ENCODE results near the gene LRRC47.
"Not testable (repeated sequence)": the region's sequence is repeated elsewhere in the genome, so short reads cannot be mapped to it uniquely, and the experiment has no call there.

LRRC47 gene

DNA sequence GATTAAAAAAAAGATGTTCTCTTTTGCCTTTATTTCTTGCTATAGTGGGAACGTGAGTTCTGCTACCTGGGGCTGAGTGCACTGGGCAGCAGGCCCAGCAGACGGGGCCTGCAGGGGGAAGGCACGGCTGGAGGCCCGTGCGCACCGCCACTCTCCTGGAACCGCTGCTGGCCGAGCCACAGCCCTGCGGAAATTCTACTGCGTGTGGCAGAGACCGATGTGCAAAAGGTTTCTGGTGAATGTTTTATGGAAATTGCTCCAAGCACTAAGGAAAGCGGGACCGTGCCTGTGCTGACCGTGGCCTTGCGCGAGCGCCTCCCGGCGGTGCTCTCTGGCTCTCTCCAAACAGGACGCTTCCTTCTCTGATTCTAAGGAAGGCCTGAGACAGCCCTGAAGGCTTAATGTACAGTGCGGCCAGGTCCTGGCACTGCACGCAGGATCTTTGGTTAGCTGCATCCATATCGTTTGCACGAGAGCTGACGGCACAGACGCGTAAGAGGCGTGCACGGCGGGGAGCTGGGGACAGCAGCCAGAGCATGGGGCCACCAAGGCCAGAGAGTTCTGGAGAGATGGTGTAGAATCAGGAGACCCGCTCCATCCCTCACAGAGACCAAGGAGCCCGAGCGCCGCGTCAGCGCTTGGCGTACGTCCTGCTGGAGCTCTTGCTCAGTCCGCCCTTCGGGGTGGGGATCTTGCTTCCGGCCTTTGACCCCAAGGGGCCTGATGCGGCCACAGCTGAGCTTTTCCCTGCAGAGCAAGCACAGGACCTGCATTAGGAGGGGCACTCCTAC lies 18.7 kb upstream of the LRRC47 start:
- DNase-seq: no peak

DNA sequence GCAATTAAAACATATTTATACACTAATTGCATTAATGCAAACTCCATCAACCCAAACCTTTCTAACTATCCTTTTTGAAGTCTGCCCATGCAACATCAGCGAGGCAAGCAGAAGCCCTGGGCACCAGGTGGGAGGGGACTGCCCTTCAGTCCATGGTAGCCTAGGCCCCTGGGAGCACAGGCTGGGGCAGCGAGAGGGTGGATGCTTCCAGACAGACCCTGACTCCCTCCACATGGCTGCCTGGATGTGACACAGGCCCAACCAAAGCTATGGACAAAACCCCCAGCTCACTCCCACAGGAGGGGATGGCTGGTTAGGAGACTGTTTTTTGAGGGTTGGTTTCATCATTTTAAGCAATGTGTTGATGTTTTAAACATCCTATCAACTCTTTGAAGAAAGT lies 17.8 kb upstream of the LRRC47 start:
- DNase-seq: no peak

DNA sequence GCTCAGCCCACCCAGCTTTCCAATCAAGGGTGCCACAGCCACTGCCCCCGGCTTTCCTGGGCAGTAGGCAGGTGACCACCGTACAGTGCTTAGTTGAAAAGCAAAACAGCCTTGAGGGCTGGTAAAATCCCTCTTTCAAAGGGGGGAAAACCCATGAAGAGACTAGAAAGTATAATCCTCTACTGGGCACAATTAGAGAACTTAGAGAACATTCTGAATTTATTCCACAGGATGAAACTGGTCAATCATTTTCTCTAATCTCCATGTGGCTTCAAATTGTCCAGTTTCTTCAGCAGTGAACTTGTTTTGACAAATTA lies 15.3 kb upstream of the LRRC47 start:
- DNase-seq: no peak

DNA sequence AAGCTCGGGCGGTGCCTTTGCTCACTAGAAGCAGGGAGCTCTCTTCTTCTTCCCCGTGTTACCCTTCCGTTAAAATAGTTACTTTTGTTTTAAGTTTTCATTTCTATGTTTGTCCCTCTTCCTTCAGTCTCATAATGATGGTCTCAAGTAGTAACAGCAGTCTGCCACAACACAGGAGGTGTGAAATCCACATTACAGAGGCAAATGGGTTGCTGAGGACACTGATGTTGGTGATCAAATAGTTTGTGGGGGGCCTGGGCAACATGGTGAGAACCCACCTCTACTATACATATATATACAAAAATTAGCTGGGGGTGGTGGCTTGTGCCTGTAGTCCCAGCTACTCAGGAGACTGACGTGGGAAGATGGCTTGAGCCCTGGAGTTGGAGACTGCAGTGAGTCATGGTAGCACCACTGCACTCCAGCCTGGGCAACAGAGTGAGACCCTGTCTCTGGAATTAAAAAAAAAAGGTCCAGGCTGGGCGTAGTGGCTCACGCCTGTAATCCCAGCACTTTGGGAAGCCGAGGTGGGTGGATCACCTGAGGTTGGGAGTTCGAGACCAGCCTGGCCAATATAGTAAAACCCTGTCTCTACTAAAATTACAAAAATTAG lies 14.0 kb upstream of the LRRC47 start:
- not testable (repeated sequence) for DNase-seq

DNA sequence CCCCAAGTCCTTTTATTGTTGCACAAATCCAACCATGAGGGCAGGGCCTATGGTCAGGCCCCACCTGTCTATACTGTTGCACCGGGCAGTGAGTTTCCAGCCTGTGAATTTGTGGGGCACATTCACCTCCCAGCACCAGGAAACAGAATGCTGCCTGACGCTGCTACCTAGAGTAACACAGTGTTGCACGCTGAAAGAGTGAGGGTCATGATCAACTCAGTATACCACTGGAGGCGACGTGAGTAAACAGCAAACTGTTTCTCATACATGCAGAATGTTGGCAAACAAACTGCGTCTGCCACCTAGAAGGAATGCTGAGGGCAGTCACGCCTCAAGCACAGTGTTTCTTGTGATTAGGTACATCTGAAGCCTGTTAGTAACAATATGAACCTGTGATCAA lies 13.4 kb upstream of the LRRC47 start:
- no peak for DNase-seq

DNA sequence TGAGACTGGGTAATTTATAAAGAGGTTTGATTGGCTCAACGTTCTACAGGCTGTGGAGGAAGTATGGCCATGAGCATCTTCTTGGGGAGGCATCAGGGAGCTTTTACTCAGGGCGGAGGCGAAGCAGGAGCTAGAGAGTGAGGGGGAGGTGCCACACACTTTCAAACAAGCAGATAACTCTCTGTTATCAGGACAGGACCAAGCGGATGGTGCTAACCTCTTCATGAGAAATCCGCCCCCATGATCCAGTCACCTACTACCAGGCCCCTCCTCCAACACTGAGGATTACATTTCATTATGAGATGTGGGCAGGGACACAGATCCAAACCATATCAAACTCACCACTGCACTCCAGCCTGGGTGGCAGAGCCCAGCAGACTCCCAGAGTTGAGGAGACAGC lies 11.5 kb upstream of the LRRC47 start:
- DNase-seq: no peak

DNA sequence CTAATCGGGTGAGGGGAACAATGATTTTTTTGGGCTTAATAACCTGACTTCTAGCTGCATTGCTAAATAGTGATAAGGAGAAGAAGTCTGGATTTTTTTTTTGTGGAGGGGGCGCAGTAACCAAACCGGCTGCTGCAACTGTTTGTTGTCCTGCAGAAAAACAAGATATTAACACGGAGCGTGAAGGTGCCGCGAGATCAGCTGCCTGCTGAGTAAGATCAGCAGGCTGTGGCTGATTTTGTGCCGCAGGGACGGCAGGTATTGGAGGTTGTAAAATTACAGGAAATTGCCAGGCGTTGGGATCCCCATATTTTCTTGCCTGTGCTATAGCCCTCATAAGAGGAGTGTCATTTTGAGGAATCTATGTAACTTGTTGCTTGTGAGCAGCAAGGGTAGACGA lies 8.7 kb upstream of the LRRC47 start:
- no peak for DNase-seq

DNA sequence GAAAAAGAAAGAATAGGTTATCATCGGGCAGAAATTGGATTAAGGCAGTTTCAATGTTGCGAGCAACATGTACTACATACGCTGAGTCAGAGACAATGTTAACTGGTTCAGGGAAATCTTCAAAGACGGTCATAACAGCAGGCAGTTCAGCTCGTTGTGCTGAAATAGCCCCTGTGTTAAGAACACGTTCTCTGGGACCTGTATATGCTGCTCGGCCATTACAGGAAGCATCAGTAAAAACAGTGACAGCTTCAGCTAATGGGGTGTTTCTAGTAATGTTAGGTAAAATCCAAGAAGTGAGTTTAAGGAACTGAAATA lies 8.3 kb upstream of the LRRC47 start:
- not testable (repeated sequence) for DNase-seq

DNA sequence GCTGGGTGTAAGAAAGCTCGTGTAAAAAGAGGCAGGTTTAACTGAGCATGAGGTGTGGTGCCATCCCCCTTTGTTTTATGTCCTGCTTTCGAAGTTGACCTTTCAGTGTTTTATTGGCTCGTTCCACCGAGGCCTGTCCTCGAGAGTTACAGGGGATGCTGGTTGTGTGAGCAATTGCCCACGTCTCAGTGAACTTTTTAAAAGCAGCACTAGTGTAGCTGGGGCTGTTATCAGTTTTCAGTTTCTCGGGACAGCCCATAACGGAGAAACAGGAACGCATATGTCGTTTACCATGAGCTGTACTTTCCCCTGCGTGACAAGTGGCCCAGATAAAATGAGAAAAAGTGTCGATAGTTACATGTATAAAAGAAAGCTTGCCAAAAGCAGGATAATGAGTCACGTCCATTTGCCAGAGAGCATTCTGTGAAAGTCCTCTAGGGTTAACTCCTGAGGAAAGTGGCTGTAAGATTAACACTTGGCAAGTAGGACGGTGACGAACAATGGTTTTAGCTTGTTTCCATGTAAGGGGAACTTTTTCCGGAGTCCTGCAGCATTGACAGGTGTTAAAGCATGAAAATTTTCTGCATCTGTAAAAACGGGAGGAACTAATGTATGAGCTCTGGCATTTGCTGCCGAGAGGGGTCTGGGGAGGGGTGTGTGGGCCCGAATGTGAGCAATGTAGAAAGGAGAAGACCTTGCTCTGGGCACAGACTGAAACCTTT lies 7.8 kb upstream of the LRRC47 start:
- no peak for DNase-seq

DNA sequence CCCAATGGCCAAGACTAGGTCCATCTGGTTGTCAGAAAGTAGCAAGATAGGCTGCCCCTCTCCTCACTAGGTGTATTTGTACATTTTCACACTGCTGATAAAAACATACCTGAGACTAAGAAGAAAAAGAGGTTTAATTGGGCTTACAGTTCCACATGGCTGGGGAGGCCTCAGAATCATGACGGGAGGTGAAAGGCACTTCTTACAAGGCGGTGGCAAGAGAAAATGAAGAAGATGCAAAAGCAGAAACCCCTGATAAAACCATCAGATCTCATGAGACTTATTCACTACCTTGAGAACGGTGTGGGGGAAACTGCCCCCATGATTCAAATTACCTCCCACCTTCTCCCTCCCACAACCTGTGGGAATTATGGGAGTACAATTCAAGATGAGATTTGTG lies 4.5 kb upstream of the LRRC47 start:
- DNase-seq: not testable (repeated sequence)

DNA sequence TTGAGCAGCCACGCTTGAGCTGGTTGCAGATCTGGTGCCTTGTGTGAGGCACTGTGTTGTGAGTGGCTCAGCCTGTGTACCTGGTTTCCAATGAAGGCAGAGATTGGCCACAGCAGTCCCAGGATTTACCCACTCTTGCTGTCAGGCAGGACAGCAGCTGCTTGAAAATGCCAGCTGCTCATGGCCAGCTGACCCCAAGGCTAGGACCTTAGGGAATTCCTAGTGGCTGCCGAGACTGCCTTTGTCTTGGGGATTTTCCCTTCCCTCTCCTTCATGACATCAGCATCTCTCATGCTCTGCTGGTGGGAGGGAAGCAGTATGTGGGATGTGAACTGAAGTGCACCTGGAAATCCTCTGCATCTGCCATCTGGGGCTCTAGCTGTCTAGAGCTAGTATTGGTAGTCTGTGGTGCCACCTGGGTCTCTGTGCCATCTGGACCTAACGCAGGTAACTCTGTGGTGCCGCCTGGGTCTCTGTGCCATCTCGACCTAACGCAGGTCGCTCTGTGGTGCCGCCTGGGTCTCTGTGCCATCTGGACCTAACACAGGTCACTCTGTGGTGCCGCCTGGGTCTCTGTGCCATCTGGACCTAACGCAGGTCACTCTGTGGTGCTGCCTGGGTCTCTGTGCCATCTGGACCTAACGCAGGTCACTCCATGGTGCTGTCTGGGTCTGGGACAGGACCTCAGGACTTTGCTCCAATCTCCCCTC lies 3.8 kb upstream of the LRRC47 start:
- no peak for DNase-seq

DNA sequence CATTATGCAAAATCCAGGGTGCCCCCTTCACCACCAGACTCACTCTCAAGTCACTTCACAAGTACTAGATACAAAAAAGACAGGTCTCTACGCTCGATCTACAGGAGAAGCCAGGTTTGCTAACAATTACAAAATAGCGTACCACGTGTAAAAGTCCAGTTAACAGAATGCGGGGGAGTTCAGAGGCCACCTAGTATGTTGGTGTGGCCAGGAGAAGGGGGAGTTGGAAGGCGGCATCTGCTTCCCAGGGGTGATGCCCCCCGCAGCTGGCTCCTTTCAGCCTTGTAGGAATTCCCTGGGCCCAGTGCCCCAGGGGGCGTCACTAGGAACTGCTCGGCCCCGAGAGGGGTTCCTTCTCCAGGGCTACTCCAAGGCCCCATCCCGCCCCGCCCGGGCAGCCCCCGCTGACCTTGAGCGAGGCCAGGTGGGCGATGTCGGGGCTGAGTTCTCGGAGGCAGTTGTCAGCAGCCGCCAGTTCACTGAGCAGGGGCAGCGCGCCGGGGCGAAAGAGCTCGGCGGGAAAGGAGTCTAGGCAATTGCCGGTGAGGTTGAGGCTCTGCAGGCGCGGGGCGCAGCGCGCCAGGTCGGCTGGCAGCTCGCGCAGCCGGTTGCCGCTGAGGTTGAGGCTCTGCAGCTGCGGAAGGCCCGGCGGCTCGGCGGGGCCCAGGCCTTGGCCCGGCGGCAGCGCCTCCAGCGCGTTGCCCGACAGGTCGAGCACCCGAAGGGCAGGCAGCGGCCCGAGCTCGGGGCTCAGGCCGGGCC lies 664 bp downstream of the LRRC47 start:
- DNase-seq: no peak

DNA sequence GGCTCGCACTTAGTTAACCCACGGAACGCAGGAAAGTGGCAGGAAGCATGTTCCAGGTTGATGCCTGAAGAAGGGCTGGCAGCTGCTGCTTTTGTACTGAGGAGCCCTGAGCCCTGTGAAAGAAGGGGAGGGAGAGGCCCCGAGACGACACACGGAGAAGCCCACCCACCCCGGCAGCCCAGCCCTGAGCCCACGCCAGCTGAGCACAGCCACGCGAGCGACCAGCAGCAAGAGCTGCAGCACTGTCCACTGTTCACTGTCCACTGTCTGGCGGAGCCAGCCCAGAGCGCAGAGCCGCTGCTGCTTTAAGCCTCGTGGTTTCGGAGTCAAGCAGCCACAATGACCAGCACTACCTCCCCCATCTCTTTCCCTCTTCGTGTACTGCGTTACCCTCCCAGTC lies 5.3 kb downstream of the LRRC47 start:
- no peak for DNase-seq

DNA sequence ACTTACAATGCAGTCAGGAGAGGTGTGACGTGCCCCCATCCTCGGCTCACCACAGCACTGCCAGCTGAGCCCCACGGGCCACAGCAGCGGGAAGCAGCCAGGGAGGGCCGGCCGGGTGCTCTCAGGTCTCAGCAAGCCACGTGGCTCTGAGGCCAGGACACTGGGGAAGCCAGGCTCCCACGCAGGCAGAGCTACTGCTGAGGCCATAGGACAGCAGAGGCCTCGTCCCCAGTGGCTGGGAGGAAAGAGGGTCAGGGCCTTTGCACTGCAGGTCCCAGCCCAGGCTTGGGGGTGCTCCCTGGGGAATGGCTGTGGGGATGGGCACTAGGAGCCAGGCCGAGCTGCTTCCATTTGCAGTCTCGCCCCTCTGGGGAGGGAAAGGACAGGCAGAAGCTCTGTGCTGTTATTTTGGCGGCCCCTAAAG lies 5.8 kb downstream of the LRRC47 start:
- no peak for DNase-seq

DNA sequence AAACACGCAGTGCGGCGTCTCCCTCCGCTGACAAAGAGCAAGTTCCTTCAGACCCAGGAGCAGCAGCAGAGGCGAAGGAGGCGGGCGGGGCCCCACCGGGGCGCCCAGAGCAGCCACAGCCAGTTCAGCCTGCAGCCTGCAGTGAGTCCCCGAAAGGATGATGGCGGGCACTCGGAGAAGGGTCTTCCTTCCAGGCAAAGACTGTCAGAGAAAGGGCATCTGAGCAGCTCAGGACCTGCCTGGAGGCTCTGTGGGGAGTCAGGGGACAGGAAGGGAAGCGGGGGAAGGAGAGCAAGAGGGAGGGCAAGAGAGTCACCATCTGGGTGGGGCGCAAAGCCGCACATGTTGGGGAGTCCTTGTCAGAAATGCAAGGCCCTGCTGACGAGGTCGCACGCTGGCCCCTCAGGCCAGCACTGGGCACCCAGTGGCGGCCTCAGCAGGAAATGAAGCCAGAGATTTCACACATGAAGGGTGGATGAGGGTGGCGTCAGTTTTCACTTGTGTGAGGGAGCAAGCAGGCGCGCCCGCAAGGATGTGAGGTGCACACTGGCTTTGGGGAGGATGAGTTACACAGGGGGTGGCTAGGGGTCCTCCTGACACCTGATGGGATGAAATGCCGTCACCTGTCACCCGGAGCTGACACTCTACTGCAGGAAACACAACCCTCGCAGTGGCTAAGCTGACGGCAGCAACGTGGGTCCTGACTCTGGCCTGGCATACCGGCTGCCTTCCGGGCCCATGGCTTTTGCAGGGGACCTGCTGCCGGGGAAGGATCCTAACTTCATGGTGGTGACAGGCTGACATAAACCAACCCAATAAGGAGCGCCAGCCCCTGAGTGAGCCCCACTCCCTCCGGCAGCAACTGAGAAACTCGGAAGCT lies 6.6 kb downstream of the LRRC47 start:
- no peak for DNase-seq

DNA sequence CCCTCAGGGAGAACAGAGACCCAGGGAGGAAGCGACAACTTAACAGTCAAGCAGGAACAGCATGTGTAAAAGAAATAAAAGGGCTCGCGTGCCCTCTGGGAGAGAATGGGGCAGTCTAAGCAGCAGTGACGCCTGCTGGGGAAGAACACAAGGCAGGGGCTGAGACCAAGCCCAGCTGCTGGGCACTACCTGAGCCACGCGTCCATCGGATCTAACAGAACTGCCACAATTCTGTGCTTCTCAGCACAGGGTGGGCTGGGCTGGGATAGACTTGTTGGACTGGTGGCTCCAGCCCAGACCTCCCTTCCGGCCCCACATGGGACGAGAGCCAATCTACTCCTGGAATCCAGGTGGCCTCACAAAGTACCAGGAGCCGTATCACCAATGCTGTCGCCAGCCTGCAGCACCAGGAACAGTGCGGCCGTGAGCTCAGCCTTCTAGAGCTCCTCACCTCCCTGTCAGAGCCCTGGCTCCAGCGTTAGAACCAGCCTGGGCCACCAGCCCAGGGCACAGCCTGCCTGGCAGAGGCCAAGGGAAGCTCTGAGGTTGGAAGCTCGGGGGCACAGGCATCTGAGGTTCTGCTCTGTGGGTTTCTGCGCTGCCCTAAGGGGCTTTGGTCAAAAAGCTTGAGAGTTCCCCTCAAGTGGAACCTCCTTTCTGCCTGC lies 7.4 kb downstream of the LRRC47 start:
- DNase-seq: no peak

DNA sequence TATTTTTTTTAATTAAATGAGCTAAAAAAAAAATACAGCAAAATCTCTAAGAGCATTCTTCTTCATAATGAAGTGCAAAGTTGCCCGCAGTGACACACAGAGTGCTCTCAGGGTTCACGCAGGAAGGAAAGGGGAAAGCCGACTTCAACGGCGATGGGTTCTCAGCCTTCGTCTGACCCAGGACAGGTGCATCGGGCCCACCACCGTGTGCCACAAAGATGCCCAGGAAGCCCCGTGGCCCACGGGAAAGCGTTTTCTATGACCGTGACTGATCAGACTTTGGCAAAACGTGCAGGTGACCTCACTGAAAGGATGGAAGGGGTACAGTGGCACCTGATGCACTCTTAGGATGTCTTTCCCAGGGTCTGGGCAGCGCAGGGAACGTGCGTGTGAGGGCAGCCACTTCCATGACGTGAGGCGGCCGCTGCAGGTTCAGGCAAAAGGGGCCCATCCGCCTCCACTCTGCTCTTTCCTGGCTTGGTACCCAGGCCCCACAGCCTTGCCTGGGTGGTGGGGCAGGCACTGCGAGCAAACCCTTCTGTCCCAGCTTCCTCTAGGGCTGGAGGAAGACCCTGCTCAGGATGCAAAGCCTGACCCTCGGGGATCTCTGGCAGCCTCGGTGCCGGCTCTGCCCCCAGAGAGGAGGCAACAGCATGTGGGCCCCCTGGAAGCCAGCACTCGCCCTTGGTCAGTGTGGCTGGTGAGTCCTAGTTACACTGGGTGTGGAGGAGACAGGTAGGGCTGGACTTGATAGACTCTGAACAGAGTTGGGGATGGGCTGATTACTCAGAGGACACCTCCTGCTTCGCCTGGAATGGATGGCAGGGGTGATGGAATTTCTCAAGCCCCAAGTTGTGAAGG lies 8.3 kb downstream of the LRRC47 start:
- DNase-seq: no peak

DNA sequence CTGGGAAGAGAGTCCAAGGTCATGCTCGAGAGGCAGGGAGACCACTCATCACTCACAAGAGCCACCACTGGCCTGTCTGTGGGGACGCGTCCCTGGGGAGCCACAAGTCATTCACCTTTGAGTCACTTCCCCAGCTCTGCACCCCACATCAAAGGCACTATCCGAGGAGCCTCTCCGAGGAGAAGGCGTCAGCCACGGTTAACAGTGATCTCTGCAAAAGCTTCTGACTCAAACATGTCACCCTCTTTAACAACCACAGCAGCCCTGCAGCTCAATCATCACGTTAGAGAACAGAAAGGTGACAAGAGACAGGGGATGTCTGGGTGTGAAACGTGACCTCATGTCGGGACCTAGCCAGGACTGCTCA lies 9.0 kb downstream of the LRRC47 start:
- no peak for DNase-seq

DNA sequence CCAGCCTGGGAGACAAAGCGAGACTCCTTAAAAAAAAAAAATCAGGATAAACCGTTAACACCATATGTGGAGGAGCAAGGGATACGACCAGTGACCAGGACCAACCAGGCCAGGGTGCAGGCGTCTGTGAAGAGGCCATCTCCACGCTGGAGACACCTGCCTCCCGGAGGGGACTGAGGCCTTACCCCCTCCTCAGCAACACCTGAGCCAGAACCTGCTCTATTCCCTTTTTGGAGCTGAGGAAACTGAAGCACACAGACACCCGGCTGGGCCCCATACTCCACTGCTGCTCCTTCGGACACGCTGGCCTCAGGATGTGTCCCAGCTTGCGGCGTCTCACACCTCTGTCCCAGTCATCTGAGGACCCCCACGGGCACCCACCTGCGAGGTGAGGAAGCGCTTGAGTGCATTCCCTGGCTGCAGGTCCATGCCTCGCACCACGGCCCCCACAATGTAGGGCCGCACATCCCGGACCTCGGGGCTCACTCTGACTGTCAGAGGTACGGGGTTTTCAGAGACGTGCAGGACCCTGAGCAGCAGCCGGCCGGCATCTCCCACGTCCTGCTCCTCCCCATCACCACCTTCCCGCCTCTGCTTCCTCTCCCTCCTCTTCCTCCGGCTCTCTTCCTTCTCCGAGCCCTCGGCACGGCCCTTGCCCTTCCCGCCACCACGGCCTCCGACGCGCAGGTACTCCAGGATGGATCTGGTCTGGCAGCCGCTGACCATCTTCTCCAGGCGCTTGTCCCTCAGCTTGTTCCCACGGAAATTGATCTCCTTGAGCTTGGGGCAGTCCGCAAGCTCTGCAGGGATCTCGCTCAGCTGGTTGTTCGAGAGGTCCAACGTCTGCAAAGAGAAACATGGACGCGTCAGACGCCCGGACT lies 9.6 kb downstream of the LRRC47 start:
- no peak for DNase-seq

Measured in activated gamma-delta T cell (primary cell).